IMR-90 (cell line): ENCODE data around the gene RAP1A. TPM values are rescaled to one million over a fixed set of nuclear protein-coding genes. Genes with fewer than 3 reads are reported as not detected.
A peak's percentile ranks its signal among the peaks of the same experiment; 100 is the strongest.

ENCODE experiments used
- ATAC-seq: fragments of 200-7000 bp; cut with Tn5 transposase; 2 replicates; pipeline ENCODE4 v1.9.1; 2020; ENCODE audit warnings: low read depth, mild to moderate bottlenecking, moderate library complexity
- BruUV-seq: library from RNA; stranded (reverse); fragments of 400-500 nt; replicated peaks from 2 replicates; lab custom pipeline; 2021; lab: Mats Ljungman, UMichigan
- CTCF ChIA-PET: fragments of 300-600 bp; formaldehyde crosslinking; extraction: SDS; loops from one replicate; lab custom pipeline; 2021; ENCODE audit warnings: antibody characterized with exemption; lab: Yijun Ruan, JAX
- POLR2A ChIA-PET: fragments of 300-600 bp; sonication (Branson Sonifier 250); formaldehyde crosslinking; loops from one replicate; lab custom pipeline; 2022; ENCODE audit warnings: antibody characterized with exemption; ENCODE audit not compliant: unreplicated experiment; lab: Charles Lee
- DNase-seq: peaks from one replicate; pipeline ENCODE4 v3.0.0; 2013
- H2AFZ ChIP-seq: replicated peaks from 2 replicates; pipeline ENCODE3; 2013; ENCODE audit warnings: low read length, mild to moderate bottlenecking; ENCODE audit not compliant: poor library complexity
- H2AK5ac ChIP-seq: 2 replicates; pipeline ENCODE4 v1.6.1; 2013; ENCODE audit warnings: low read depth, low read length, inconsistent platforms
- H2AK9ac ChIP-seq: replicated peaks from 2 replicates; pipeline ENCODE3; 2013; ENCODE audit warnings: mild to moderate bottlenecking, low read depth, low read length, moderate library complexity; ENCODE audit not compliant: poor library complexity
- H2BK120ac ChIP-seq: 2 replicates; pipeline ENCODE4 v1.6.1; 2013; ENCODE audit warnings: low read depth, low read length, inconsistent platforms
- H2BK15ac ChIP-seq: 3 replicates; pipeline ENCODE4 v1.6.1; 2013; ENCODE audit warnings: low read depth, low read length, inconsistent platforms
- H2BK20ac ChIP-seq: 2 replicates; pipeline ENCODE4 v1.6.1; 2013; ENCODE audit warnings: low read depth, mild to moderate bottlenecking, inconsistent platforms, low read length, moderate library complexity
- H2BK5ac ChIP-seq: 2 replicates; pipeline ENCODE4 v1.6.1; 2013; ENCODE audit warnings: mild to moderate bottlenecking, low read depth, low read length, inconsistent platforms; ENCODE audit not compliant: poor library complexity, severe bottlenecking
- H3K14ac ChIP-seq: replicated peaks from 2 replicates; pipeline ENCODE4 v1.6.1; 2013; ENCODE audit warnings: low read depth, low read length, inconsistent platforms
- H3K18ac ChIP-seq: 2 replicates; pipeline ENCODE4 v1.6.1; 2013; ENCODE audit warnings: low read depth, low read length, control low read depth
- H3K23ac ChIP-seq: 2 replicates; pipeline ENCODE4 v1.6.1; 2013; ENCODE audit warnings: low read depth, low read length, inconsistent platforms
- H3K27ac ChIP-seq: 2 replicates; pipeline ENCODE4 v1.5.1; 2013; ENCODE audit warnings: mild to moderate bottlenecking, control low read depth, low read length; ENCODE audit not compliant: insufficient read depth
- H3K27me3 ChIP-seq: 2 replicates; pipeline ENCODE4 v1.6.1; 2013; ENCODE audit warnings: low read length; ENCODE audit not compliant: control insufficient read depth, insufficient read depth
- H3K36me3 ChIP-seq: 2 replicates; pipeline ENCODE4 v1.6.1; 2013; ENCODE audit warnings: low read length, mixed read lengths; ENCODE audit not compliant: control insufficient read depth, insufficient read depth
- H3K4ac ChIP-seq: 2 replicates; pipeline ENCODE4 v1.6.1; 2013; ENCODE audit warnings: low read depth, low read length, inconsistent platforms
- H3K4me1 ChIP-seq: 2 replicates; pipeline ENCODE4 v1.6.1; 2013; ENCODE audit warnings: low read length, mixed read lengths; ENCODE audit not compliant: control insufficient read depth, insufficient read depth
- H3K4me2 ChIP-seq: 2 replicates; pipeline ENCODE4 v1.6.1; 2013; ENCODE audit warnings: low read depth, mild to moderate bottlenecking, control low read depth, low read length, moderate library complexity
- H3K4me3 ChIP-seq: 2 replicates; pipeline ENCODE4 v1.5.1; 2013; ENCODE audit warnings: low read depth, mild to moderate bottlenecking, control low read depth, low read length, moderate library complexity; ENCODE audit not compliant: insufficient read depth
- H3K56ac ChIP-seq: 2 replicates; pipeline ENCODE4 v1.6.1; 2013; ENCODE audit warnings: low read length, inconsistent platforms; ENCODE audit not compliant: insufficient read depth; ENCODE audit errors: extremely low read depth
- H3K79me1 ChIP-seq, 2 experiments: 2 replicates each; pipeline ENCODE4 v1.6.1; 2013; ENCODE audit warnings: low read length in 2 of 2, inconsistent platforms in 1 of 2, low read depth in 1 of 2
- H3K9ac ChIP-seq: 2 replicates; pipeline ENCODE4 v1.6.1; 2013; ENCODE audit warnings: low read depth, low read length, control low read depth
- H3K9me1 ChIP-seq: 2 replicates; pipeline ENCODE4 v1.6.1; 2013; ENCODE audit warnings: low read length, inconsistent platforms; ENCODE audit not compliant: insufficient read depth
- H3K9me3 ChIP-seq: 2 replicates; pipeline ENCODE4 v1.6.1; 2013; ENCODE audit warnings: low read length; ENCODE audit not compliant: control insufficient read depth, insufficient read depth
- H4K20me1 ChIP-seq: 2 replicates; pipeline ENCODE4 v1.6.1; 2013; ENCODE audit warnings: low read length, inconsistent platforms; ENCODE audit not compliant: insufficient read depth
- H4K5ac ChIP-seq: 2 replicates; pipeline ENCODE4 v1.6.1; 2013; ENCODE audit warnings: mild to moderate bottlenecking, low read depth, low read length, control low read depth
- H4K8ac ChIP-seq, 2 experiments: 2 replicates each; pipeline ENCODE4 v1.6.1; 2013; ENCODE audit warnings: low read depth in 2 of 2, low read length in 2 of 2, control low read depth in 1 of 2, inconsistent platforms in 1 of 2
- H4K91ac ChIP-seq: 2 replicates; pipeline ENCODE4 v1.6.1; 2013; ENCODE audit warnings: low read depth, low read length, inconsistent platforms; ENCODE audit not compliant: insufficient read depth
- MAFK ChIP-seq: IDR thresholded peaks from 2 replicates; pipeline ENCODE4 v1.6.1; 2012; ENCODE audit warnings: low read depth, low read length, improper control_type of control experiment
- RFX5 ChIP-seq: IDR thresholded peaks from 2 replicates; pipeline ENCODE4 v1.8.0; 2012; ENCODE audit warnings: low read depth, mild to moderate bottlenecking, low read length, moderate library complexity
- WGBS, 2 experiments: methylation state at CpG; one replicate each; pipeline versions ENCODE4 v1.1.5 to v1.1.7; 2013; ENCODE audit warnings: missing lambda C conversion rate in 2 of 2; ENCODE audit not compliant: insufficient read length in 1 of 2; ENCODE audit errors: extremely low coverage in 2 of 2; 5-methylcytosine and 5-hydroxymethylcytosine counted together
- dilution Hi-C: fragments of 300-500 bp; cut with HindIII; formaldehyde crosslinking; loops from one replicate; pipeline ENCODE4 v1.14.3; 2018; ENCODE audit warnings: low sequenced_read_pairs; ENCODE audit not compliant: unreplicated experiment
- in situ Hi-C: fragments of 300-500 bp; cut with MboI; formaldehyde crosslinking; loops from 3 replicates; pipeline ENCODE4 v1.14.3; 2019; ENCODE audit warnings: low sequenced_read_pairs, inconsistent platforms, mixed read lengths
- intact Hi-C: fragments of 100-400 bp; cut with micrococcal nuclease; formaldehyde crosslinking; loops from 2 replicates; pipeline ENCODE4 v1.10.0; 2022
- polyA plus RNA-seq, 3 experiments: library from polyadenylated mRNA; depleted of rRNA; stranded (reverse); fragments of >200 nt; gene quantifications; 2 replicates each; pipeline ENCODE4 v1.2.3, GENCODE V29; 2012; ENCODE audit warnings: low replicate concordance in 1 of 3
- total RNA-seq: library from RNA; depleted of rRNA; stranded (reverse); fragments of >200 nt; gene quantifications from 2 replicates; pipeline ENCODE4 v1.2.3, GENCODE V29; 2012

The RAP1A gene
- total and polyA plus RNA-seq, 2 of the 4 experiments (the other 2 are of a cell fraction) = 18.1 to 43.6 TPM

DNA sequence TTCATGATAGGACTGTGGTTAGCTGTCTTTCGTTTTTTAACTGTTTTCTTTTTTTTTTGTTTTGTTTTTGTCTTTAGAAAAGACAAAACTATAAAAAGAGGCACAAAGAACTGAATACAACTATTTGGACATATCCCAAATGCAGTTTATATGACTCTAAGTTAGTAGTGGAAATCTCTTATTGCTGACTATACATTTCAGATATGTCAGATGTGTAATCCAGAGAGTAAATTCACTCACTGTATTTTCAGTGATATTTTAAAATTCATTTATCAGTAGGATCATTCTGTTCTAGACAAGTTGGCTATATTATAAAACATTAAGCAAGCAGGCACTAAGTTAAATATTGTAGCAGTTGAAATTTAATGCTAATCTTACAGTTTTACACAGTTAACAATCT, 5.7 kb downstream of the RAP1A start:
- H2BK5ac ChIP-seq = no peak overlapping the region
- H3K4me3 ChIP-seq = no peak overlapping the region
- no peaks in the 10 kb centered on the region for H3K27me3 ChIP-seq
- H3K9ac ChIP-seq = no peak overlapping the region
- no peaks in the 10 kb centered on the region for H3K9me3 ChIP-seq
- H2BK15ac ChIP-seq = no peak overlapping the region
- no peak overlapping the region for H3K27ac ChIP-seq
- no peak overlapping the region for H2AK9ac ChIP-seq
- WGBS, 2 experiments = no CpG with 5 or more reads among the region's 1 CpG
- H2BK120ac ChIP-seq = no peak overlapping the region
- TF ChIP-seq RFX5 (no peak), MAFK (peak; percentile 81)
- no peak overlapping the region for H3K4ac ChIP-seq
- H3K23ac ChIP-seq = no peak overlapping the region
- in situ Hi-C loops (no loop called here), intact Hi-C loops (no loop called here), dilution Hi-C loops (no loop called here)
- no peak overlapping the region for H3K18ac ChIP-seq
- no peak overlapping the region for H3K56ac ChIP-seq
- no peak overlapping the region for H4K91ac ChIP-seq
- no peak overlapping the region for H2AK5ac ChIP-seq
- no TSS peak for BruUV-seq
- H3K14ac ChIP-seq = no peak overlapping the region
- POLR2A ChIA-PET = no interaction called here
- no peak overlapping the region for H2BK20ac ChIP-seq
- ATAC-seq (no peak), DNase-seq (no peak)
- H4K5ac ChIP-seq = no peak overlapping the region
- no peak overlapping the region for H2AFZ ChIP-seq
- no peak overlapping the region for H3K4me2 ChIP-seq
- peaks cover 8% of the 10 kb centered on the region for H3K9me1 ChIP-seq
- CTCF ChIA-PET = interaction anchor here (1.3 kb wide), 1 partner anchor 89 kb away, joined by 3 read pairs; no protein-coding TSS in a partner anchor
- no peak overlapping the region for H4K8ac ChIP-seq
- peaks cover 13 to 66% of the 10 kb centered on the region in 2 experiments for H3K79me1 ChIP-seq
- H3K4me1 ChIP-seq = peaks cover 8% of the 10 kb centered on the region
- no peaks in the 10 kb centered on the region for H3K36me3 ChIP-seq
- H4K20me1 ChIP-seq = peaks cover 62% of the 10 kb centered on the region
